Nephron (organoid): Measurements from ENCODE around the gene PRELID3B.

Source experiments
- H3K27ac Mint-ChIP-seq, 3 experiments: 2 replicates each; pipeline ENCODE4 v1.8.0; 2020; ENCODE audit warnings: mixed read lengths in 3 of 3, mild to moderate bottlenecking in 2 of 3, moderate library complexity in 1 of 3
- H3K27me3 Mint-ChIP-seq: 2 replicates; pipeline ENCODE4 v1.8.0; 2021; ENCODE audit warnings: low read depth, mild to moderate bottlenecking, moderate library complexity, mixed read lengths
- H3K36me3 Mint-ChIP-seq: 2 replicates; pipeline ENCODE4 v1.8.0; 2020; ENCODE audit warnings: low read depth, mixed read lengths
- H3K4me1 Mint-ChIP-seq: 2 replicates; pipeline ENCODE4 v1.8.0; 2020; ENCODE audit warnings: mixed read lengths
- H3K4me3 Mint-ChIP-seq, 3 experiments: 2 replicates each; pipeline ENCODE4 v1.8.0; 2020; ENCODE audit warnings: mild to moderate bottlenecking in 3 of 3, mixed read lengths in 3 of 3, moderate library complexity in 2 of 3
- H3K9me3 Mint-ChIP-seq: 2 replicates; pipeline ENCODE4 v1.8.0; 2020; ENCODE audit warnings: mixed read lengths
- CTCF ChIP-seq, 3 experiments: fragments of 200-600 bp; sonication (generic); IDR thresholded peaks; one replicate each; pipeline ENCODE4 v1.5.0; 2021; ENCODE audit warnings: antibody characterized with exemption in 3 of 3; ENCODE audit not compliant: unreplicated experiment in 3 of 3

The PRELID3B gene

GRCh38 chr20:59042151-59042795 lies at the start of gene PRELID3B:
Gene PRELID3B (minus strand): TSS chr20:59042786. CDS start chr20:59042730, 56 bp downstream.
- Mint-ChIP-seq H3K27ac (peak within 1 kb of the TSS; percentile 52 to 83 (median 61)), H3K4me1 (peaks cover 31% of the 10 kb centered on the region), H3K36me3 (peaks cover 21% of the 10 kb centered on the region), H3K27me3 (no peaks in the 10 kb centered on the region), H3K9me3 (no peaks in the 10 kb centered on the region), H3K4me3 (peak within 1 kb of the TSS; percentile 73 to 92 (median 86))
- no peak for TF ChIP-seq CTCF (IDR thresholded peaks at IDR 0.05; ENCODE audit: unreplicated experiment in 3 of 3)

- Mint-ChIP-seq H3K4me3 (no peak overlapping the region), H3K36me3 (no peaks in the 10 kb centered on the region), H3K27ac (no peak overlapping the region), H3K27me3 (peaks cover 16% of the 10 kb centered on the region), H3K4me1 (no peaks in the 10 kb centered on the region), H3K9me3 (no peaks in the 10 kb centered on the region)
- TF ChIP-seq CTCF (IDR thresholded peaks at IDR 0.05; ENCODE audit: unreplicated experiment in 3 of 3) = peak; percentile 84 to 93 (median 87)
Measured at GRCh38 chr20:59087829-59088433, 45.3 kb upstream of the PRELID3B start.

DNA sequence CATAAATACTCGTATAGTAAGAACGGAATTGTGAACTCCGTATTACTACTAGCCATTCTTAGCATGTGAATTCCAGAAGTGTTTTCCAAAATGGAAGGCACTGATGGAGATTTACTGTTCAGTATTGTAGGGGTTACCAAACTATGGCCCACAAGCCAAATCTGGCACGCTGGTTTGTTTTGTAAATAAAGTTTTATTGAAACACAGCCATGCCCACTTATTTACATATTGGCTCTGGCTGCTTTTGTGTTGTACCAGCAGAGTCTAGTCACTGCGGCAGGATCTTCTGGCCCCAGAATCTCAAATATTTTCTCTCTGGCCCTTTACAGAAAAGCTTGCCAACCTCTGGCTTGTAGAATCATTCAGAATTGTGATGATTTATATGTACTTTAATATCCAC lies 44.3 kb upstream of the PRELID3B start:
- peaks cover 11% of the 10 kb centered on the region for H3K27me3 Mint-ChIP-seq
- no peak for TF ChIP-seq CTCF (IDR thresholded peaks at IDR 0.05; ENCODE audit: unreplicated experiment in 3 of 3)
- H3K9me3 Mint-ChIP-seq = no peaks in the 10 kb centered on the region
- no peak overlapping the region for H3K4me3 Mint-ChIP-seq
- no peak overlapping the region for H3K27ac Mint-ChIP-seq
- no peaks in the 10 kb centered on the region for H3K36me3 Mint-ChIP-seq
- no peaks in the 10 kb centered on the region for H3K4me1 Mint-ChIP-seq

DNA sequence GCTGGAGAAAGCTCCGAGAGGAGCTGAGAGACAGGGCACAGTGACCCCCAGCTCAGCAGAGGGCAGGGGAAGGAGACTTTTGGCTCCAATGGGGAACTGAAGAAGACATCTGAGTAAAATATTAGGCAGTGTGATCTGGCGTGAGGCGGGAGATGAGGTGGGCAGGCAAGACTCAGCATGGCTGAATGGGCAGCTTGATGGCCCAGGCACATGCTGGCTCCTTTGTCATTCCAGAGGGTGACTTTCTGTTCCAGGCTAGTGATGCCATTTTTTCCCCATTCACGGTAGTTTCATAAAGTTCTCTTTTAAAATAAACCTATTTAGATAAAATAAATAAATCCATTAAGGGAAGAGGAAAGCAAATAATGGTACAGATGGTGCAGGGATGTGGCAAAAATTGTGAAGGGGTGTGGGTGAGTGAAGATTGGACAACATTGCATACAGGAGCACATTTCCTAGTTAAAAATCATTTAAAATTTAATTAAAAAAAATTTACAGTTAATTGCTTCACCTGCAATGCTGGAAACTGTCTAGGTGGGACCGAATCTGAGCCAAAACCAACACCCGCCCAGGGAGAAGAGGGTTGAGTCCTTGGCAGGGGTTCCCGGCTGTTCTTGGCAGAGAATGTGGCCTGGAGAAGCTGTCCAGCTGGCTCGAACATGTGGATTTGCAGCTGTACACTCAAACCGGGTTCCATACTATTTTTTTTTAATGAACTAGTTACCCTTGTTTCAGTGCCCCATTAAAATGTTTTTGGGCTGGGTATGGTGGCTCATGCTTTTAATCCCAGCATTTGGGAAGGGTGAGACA lies 41.7 kb upstream of the PRELID3B start:
- Mint-ChIP-seq H3K4me1 (no peaks in the 10 kb centered on the region), H3K36me3 (no peaks in the 10 kb centered on the region), H3K27me3 (peaks cover 7% of the 10 kb centered on the region), H3K27ac (no peak overlapping the region), H3K4me3 (no peak overlapping the region), H3K9me3 (no peaks in the 10 kb centered on the region)
- no peak for TF ChIP-seq CTCF (IDR thresholded peaks at IDR 0.05; ENCODE audit: unreplicated experiment in 3 of 3)

GRCh38 chr20:59082981-59083380 lies 40.4 kb upstream of the PRELID3B start:
- H3K27me3 Mint-ChIP-seq = peaks cover 12% of the 10 kb centered on the region
- no peak for TF ChIP-seq CTCF (IDR thresholded peaks at IDR 0.05; ENCODE audit: unreplicated experiment in 3 of 3)
- no peak overlapping the region for H3K27ac Mint-ChIP-seq
- no peaks in the 10 kb centered on the region for H3K4me1 Mint-ChIP-seq
- H3K4me3 Mint-ChIP-seq = no peak overlapping the region
- H3K9me3 Mint-ChIP-seq = no peaks in the 10 kb centered on the region
- H3K36me3 Mint-ChIP-seq = no peaks in the 10 kb centered on the region
